ENCODE data around the gene AOAH.

DNA sequence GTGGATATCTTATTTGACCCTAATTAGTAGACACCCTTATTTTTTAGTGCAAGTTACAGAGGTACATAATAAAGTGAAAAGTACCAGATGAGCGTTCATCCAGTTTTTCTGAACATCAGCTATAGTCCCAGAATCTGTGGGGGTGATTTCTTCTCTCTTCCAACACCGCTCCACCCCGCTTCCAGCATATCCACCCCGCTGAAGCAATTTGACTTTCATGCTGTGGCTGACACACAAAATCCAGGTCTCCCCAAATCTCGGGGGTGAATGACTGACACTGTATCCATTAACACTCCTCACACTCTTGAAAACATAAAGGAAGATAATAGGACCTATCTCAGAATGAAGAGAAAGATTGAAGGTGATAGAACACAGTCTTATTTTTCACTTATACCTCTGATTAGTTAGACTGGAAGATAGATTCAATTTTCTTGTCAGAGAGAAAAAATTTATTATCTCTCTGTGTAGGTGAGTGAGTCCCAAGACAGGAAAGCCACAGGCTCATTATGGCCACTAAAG lies 191.3 kb downstream of the AOAH start:
- TF ChIP-seq, protein P1, sequence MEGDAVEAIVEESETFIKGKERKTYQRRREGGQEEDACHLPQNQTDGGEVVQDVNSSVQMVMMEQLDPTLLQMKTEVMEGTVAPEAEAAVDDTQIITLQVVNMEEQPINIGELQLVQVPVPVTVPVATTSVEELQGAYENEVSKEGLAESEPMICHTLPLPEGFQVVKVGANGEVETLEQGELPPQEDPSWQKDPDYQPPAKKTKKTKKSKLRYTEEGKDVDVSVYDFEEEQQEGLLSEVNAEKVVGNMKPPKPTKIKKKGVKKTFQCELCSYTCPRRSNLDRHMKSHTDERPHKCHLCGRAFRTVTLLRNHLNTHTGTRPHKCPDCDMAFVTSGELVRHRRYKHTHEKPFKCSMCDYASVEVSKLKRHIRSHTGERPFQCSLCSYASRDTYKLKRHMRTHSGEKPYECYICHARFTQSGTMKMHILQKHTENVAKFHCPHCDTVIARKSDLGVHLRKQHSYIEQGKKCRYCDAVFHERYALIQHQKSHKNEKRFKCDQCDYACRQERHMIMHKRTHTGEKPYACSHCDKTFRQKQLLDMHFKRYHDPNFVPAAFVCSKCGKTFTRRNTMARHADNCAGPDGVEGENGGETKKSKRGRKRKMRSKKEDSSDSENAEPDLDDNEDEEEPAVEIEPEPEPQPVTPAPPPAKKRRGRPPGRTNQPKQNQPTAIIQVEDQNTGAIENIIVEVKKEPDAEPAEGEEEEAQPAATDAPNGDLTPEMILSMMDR (IDR thresholded peaks at IDR 0.05; ENCODE audit: borderline replicate concordance, extremely low read depth, low read length, poor library complexity, severe bottlenecking): no peak
- no peak for TF ChIP-seq EZH2 (IDR thresholded peaks at IDR 0.05; ENCODE audit: borderline replicate concordance, low read depth, low read length, severe bottlenecking)

Measured in DND-41 (cell line).